HEK293T (cell line): ENCODE results near the gene ALK.

Source experiments
- CTCF ChIA-PET: fragments of 350-600 bp; formaldehyde crosslinking; extraction: SDS; loops from one replicate; lab custom pipeline; 2021; ENCODE audit warnings: antibody characterized with exemption, inconsistent platforms; lab: Yijun Ruan, JAX
- POLR2A ChIA-PET: fragments of 350-600 bp; formaldehyde crosslinking; extraction: SDS; loops from one replicate; lab custom pipeline; 2020; ENCODE audit warnings: antibody characterized with exemption, inconsistent platforms; lab: Yijun Ruan, JAX
- DNase-seq: peaks from one replicate; pipeline ENCODE4 v3.0.0; 2012; ENCODE audit warnings: mixed read lengths; ENCODE audit errors: extremely low spot score
- ARNT ChIP-seq: fragments of 450-650 bp; IDR thresholded peaks from 2 replicates; pipeline ENCODE4 v1.6.1; 2017; ENCODE audit warnings: mild to moderate bottlenecking
- BHLHE40 ChIP-seq: fragments of 450-650 bp; IDR thresholded peaks from 2 replicates; pipeline ENCODE4 v1.6.1; 2016; ENCODE audit warnings: mild to moderate bottlenecking, moderate library complexity, borderline replicate concordance
- CTBP1 ChIP-seq: fragments of 450-650 bp; IDR thresholded peaks from 2 replicates; pipeline ENCODE4 v1.6.1; 2016; ENCODE audit warnings: borderline replicate concordance
- ELF4 ChIP-seq: fragments of 450-650 bp; IDR thresholded peaks from 2 replicates; pipeline ENCODE4 v1.6.1; 2017; ENCODE audit warnings: antibody characterized with exemption
- FOXA1 ChIP-seq: fragments of 450-650 bp; IDR thresholded peaks from 2 replicates; pipeline ENCODE4 v1.6.1; 2016; ENCODE audit warnings: mild to moderate bottlenecking
- FOXK2 ChIP-seq: fragments of 450-650 bp; IDR thresholded peaks from 2 replicates; pipeline ENCODE4 v1.6.1; 2016; ENCODE audit warnings: mild to moderate bottlenecking
- FOXM1 ChIP-seq: fragments of 450-650 bp; IDR thresholded peaks from 2 replicates; pipeline ENCODE4 v1.6.1; 2017; ENCODE audit warnings: mild to moderate bottlenecking, borderline replicate concordance
- HDGF ChIP-seq: fragments of 450-650 bp; IDR thresholded peaks from 2 replicates; pipeline ENCODE4 v1.6.1; 2017; ENCODE audit warnings: antibody characterized with exemption, borderline replicate concordance
- L3MBTL2 ChIP-seq: fragments of 450-650 bp; conservative IDR thresholded peaks from 2 replicates; pipeline ENCODE4 v1.6.1; 2016; ENCODE audit warnings: mild to moderate bottlenecking
- LEF1 ChIP-seq: fragments of 450-650 bp; IDR thresholded peaks from 2 replicates; pipeline ENCODE4 v1.6.1; 2017; ENCODE audit warnings: mild to moderate bottlenecking, borderline replicate concordance
- NFRKB ChIP-seq: fragments of 450-650 bp; IDR thresholded peaks from 2 replicates; pipeline ENCODE4 v1.6.1; 2016; ENCODE audit warnings: mild to moderate bottlenecking, moderate library complexity
- SP1 ChIP-seq: fragments of 450-650 bp; IDR thresholded peaks from 2 replicates; pipeline ENCODE4 v1.6.1; 2017
- SUZ12 ChIP-seq: fragments of 450-650 bp; IDR thresholded peaks from 2 replicates; pipeline ENCODE4 v1.6.1; 2016; ENCODE audit warnings: mild to moderate bottlenecking
- TARDBP ChIP-seq: fragments of 450-650 bp; IDR thresholded peaks from 2 replicates; pipeline ENCODE4 v1.6.1; 2016
- ZNF384 ChIP-seq: fragments of 450-650 bp; IDR thresholded peaks from 2 replicates; pipeline ENCODE4 v1.6.1; 2016
- TF ChIP-seq, protein P1 (sequence below): fragments of 450-650 bp; IDR thresholded peaks from 2 replicates; pipeline ENCODE4 v1.6.1; 2016

ALK gene

DNA sequence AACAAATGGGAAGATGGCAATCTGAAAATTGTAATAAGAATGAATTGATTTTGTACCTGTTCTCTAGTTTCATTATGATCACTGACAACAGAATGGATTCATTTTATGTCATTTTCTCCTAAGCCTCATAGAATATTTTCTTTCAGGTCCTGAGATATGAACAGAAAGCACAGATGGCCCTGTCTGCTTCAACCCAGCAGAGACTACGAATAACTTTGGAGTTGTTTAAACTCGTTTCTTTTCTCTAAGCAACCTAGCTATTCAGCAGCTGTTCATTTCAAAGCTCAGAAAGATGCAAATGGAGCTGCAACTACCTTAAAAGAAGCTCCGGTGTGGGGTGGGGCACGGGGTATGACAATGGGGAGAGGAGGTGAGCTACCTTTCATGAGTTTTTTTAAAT is 124.9 kb downstream of the ALK start:
- DNase-seq: no peak
- ChIA-PET CTCF (no interaction called here), POLR2A (no interaction called here)
- TF ChIP-seq ZNF384: no peak
- TF ChIP-seq FOXA1: no peak
- TF ChIP-seq TARDBP: no peak
- TF ChIP-seq LEF1: no peak

DNA sequence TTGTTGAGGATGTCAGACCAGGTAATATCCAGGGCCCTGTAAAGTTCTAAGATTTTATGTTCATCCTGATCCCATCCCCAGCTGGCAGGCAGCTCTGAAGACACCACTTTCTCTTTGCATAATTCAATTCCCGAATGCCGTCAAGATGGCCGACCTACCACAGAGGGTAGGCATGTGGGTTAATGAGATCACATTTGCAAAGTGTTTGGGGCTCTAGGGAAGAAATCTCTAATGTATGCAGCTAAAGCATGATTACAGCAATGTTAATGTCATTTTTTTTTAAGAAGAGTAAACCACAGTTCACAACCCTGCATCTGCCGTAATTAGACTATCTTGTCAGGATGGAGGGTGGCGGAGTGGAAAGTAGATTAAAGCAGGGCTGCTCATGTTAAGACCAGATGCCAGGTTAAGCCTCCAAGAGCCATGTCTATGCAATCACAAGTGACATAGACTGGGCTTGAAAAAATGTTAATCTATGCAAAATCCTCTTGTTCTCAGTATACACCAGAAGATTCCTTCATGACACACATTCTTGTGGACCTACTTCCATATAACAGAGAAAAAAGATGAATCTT is 131.4 kb downstream of the ALK start:
- ChIA-PET POLR2A (no interaction called here), CTCF (no interaction called here)
- TF ChIP-seq NFRKB (no peak), FOXM1 (no peak), FOXA1 (no peak), SUZ12 (no peak), FOXK2 (no peak), TARDBP (no peak), HDGF (no peak), SP1 (no peak), LEF1 (no peak), BHLHE40 (no peak)
- TF ChIP-seq, protein P1, sequence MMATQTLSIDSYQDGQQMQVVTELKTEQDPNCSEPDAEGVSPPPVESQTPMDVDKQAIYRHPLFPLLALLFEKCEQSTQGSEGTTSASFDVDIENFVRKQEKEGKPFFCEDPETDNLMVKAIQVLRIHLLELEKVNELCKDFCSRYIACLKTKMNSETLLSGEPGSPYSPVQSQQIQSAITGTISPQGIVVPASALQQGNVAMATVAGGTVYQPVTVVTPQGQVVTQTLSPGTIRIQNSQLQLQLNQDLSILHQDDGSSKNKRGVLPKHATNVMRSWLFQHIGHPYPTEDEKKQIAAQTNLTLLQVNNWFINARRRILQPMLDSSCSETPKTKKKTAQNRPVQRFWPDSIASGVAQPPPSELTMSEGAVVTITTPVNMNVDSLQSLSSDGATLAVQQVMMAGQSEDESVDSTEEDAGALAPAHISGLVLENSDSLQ: no peak
- DNase-seq: no peak

DNA sequence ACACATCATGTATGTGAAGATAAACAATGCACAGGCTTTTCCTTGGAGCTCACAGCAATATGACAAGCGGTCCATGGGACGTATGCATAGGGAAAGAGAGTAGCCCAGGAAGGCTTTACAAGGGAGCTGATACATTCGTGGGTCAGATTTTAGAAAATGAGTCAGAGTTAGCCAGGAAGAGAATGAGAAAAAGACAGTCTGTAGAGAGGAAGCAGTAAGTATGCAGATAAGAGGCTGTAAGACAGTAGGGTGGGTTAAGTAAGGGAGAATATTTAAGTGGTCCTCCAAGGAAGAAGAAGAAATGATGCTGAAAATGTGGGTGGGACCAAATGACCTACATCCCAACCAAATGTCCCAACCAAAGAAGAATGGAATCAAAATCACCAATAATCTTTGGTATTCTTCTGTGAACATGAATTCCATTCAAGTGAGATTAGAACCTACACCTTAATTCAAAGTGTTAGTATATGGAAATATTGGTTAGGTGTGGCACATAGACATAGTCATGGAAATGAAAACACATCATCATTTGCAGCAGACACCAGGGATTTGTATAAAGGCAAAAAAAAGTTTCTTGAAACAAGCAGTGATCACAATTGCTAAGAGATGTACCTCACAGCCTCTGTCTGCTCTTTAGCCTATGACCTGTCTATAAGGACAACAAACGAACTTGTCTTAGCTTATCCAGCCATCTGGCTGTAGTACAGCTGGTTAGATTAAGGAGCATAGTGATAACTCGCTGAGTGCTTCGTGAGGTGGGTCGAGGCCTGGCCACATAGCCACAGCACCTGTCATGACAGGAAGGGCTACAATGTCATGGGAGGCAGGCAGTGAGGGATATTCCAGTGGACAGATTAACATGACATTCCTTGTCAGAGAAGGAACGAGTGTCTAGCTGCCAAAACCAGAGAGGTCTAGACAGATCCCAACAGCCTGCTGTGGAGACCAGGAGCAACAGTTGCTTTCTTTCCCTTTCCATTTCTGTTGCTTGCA is 133.6 kb downstream of the ALK start:
- no peak for DNase-seq
- ChIA-PET POLR2A (no interaction called here), CTCF (no interaction called here)
- TF ChIP-seq FOXA1: no peak
- TF ChIP-seq TARDBP: no peak
- no peak for TF ChIP-seq BHLHE40
- TF ChIP-seq, protein P1: no peak
- no peak for TF ChIP-seq CTBP1
- no peak for TF ChIP-seq NFRKB
- TF ChIP-seq ZNF384: no peak
- TF ChIP-seq LEF1: no peak
- no peak for TF ChIP-seq FOXK2
- TF ChIP-seq HDGF: no peak
- no peak for TF ChIP-seq L3MBTL2
- no peak for TF ChIP-seq SP1
- no peak for TF ChIP-seq ARNT
- no peak for TF ChIP-seq FOXM1
- no peak for TF ChIP-seq ELF4
- no peak for TF ChIP-seq SUZ12

DNA sequence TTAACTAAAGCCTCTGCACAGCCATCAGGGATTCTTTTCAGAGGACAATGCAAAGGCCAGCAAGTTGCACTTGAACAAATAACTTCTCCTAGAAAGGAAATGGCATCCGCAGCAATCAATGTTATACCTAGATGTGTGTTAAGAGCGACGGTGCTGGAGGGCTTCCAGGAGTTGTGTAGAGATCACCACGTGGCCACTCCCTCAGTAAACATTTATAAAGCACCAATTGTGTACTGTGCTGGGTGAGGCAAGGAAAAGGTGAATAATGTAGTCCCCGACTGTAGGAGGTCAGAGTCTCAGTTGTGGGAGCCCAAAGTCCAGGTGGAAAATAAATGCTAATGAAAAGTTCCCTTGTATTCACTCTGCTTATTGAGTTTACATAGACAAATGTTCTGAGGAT is 135.0 kb downstream of the ALK start:
- no peak for TF ChIP-seq L3MBTL2
- TF ChIP-seq LEF1: no peak
- TF ChIP-seq FOXK2: no peak
- no peak for TF ChIP-seq ELF4
- no peak for TF ChIP-seq ARNT
- TF ChIP-seq FOXM1: no peak
- no peak for TF ChIP-seq SP1
- no peak for TF ChIP-seq ZNF384
- TF ChIP-seq, protein P1: no peak
- no peak for TF ChIP-seq FOXA1
- no peak for TF ChIP-seq NFRKB
- TF ChIP-seq CTBP1: no peak
- no peak for TF ChIP-seq SUZ12
- TF ChIP-seq TARDBP: no peak
- no peak for TF ChIP-seq HDGF
- TF ChIP-seq BHLHE40: no peak
- CTCF ChIA-PET: no interaction called here
- POLR2A ChIA-PET: no interaction called here
- DNase-seq: no peak

DNA sequence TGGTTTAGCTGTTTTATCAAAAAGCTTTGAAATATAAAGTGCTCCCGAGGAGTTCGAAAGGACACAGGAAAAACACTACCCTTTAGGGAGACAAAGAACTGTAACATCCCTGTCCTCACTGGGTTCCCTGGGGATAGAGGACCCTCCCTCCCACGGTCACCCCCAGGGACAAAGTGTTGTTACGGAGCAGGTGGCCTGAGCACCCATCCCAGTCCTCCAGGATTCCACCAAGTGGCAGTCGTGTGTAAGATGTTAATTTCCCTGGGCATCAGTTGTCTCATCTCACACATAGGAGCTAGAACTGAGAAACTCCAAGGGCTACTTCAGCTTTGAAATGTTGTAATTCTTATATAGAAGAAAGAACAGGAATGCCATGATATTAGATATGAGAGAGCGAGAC is 137.7 kb downstream of the ALK start:
- CTCF ChIA-PET: no interaction called here
- POLR2A ChIA-PET: no interaction called here
- TF ChIP-seq, protein P1: no peak
- TF ChIP-seq ARNT (no peak), FOXM1 (no peak), FOXA1 (no peak), ELF4 (no peak), SUZ12 (no peak), NFRKB (no peak), CTBP1 (no peak), TARDBP (no peak), BHLHE40 (no peak), FOXK2 (no peak), HDGF (no peak), L3MBTL2 (no peak), LEF1 (no peak)
- DNase-seq: no peak
